PC-3 (cell line): ENCODE measurements around the gene LRRC74A. TPM values are rescaled to one million over a fixed set of nuclear protein-coding genes. Genes with fewer than 3 reads are reported as not detected.

ENCODE experiments used
- ATAC-seq: fragments of 200-7000 bp; cut with Tn5 transposase; 2 replicates; pipeline ENCODE4 v1.9.1; 2020; ENCODE audit warnings: mild to moderate bottlenecking, moderate library complexity
- BruUV-seq: library from RNA; stranded (reverse); fragments of 400-500 nt; replicated peaks from 2 replicates; lab custom pipeline; 2021; lab: Mats Ljungman, UMichigan
- CTCF ChIA-PET: fragments of 300-600 bp; sonication (Branson Sonifier 250); formaldehyde crosslinking; loops from one replicate; lab custom pipeline; 2022; ENCODE audit warnings: antibody characterized with exemption; lab: Charles Lee
- POLR2A ChIA-PET: fragments of 300-600 bp; sonication (Branson Sonifier 250); formaldehyde crosslinking; loops from one replicate; lab custom pipeline; 2022; ENCODE audit warnings: antibody characterized with exemption; ENCODE audit not compliant: unreplicated experiment; lab: Charles Lee
- DNase-seq: peaks from one replicate; pipeline ENCODE4 v3.0.0-alpha.2; 2015
- H2AFZ ChIP-seq: fragments of 300-600 bp; sonication (generic); 2 replicates; pipeline ENCODE4 v1.6.0; 2016; ENCODE audit warnings: antibody characterized with exemption, low read length
- H3F3A ChIP-seq: fragments of 300-600 bp; sonication (generic); one replicate; pipeline ENCODE4 v1.6.0; 2017; ENCODE audit warnings: antibody characterized with exemption, low read length, control low read depth, mild to moderate bottlenecking; ENCODE audit not compliant: unreplicated experiment
- H3K27ac ChIP-seq: fragments of 300-600 bp; sonication (generic); 2 replicates; pipeline ENCODE4 v1.5.1; 2016; ENCODE audit warnings: mild to moderate bottlenecking, low read length
- H3K27me3 ChIP-seq: fragments of 300-600 bp; sonication (generic); 2 replicates; pipeline ENCODE4 v1.6.1; 2016; ENCODE audit warnings: low read length, mixed read lengths
- H3K36me3 ChIP-seq: fragments of 300-600 bp; sonication (generic); 2 replicates; pipeline ENCODE4 v1.6.1; 2016; ENCODE audit warnings: low read depth, mixed run types, low read length, mixed read lengths
- H3K4me1 ChIP-seq: fragments of 300-600 bp; sonication (generic); 2 replicates; pipeline ENCODE4 v1.5.1; 2016; ENCODE audit warnings: low read length; ENCODE audit not compliant: insufficient read depth
- H3K4me2 ChIP-seq: fragments of 300-600 bp; sonication (generic); 2 replicates; pipeline ENCODE4 v1.6.0; 2016; ENCODE audit warnings: low read length
- H3K4me3 ChIP-seq: fragments of 300-600 bp; sonication (generic); 2 replicates; pipeline ENCODE4 v1.5.1; 2016; ENCODE audit warnings: mild to moderate bottlenecking, low read length, mixed read lengths
- H3K79me2 ChIP-seq: fragments of 300-600 bp; sonication (generic); 2 replicates; pipeline ENCODE4 v1.6.1; 2017; ENCODE audit warnings: low read length, mixed read lengths
- H3K9ac ChIP-seq: fragments of 300-600 bp; sonication (generic); 2 replicates; pipeline ENCODE4 v1.6.0; 2016; ENCODE audit warnings: mild to moderate bottlenecking, low read length
- H3K9me2 ChIP-seq: fragments of 300-600 bp; sonication (generic); replicated peaks from 2 replicates; pipeline ENCODE4 v1.6.1; 2016; ENCODE audit warnings: mixed run types, low read length, mixed read lengths
- H3K9me3 ChIP-seq: fragments of 300-600 bp; sonication (generic); 2 replicates; pipeline ENCODE4 v1.6.1; 2016; ENCODE audit warnings: low read length, mixed read lengths
- H4K20me1 ChIP-seq: fragments of 300-600 bp; sonication (generic); 2 replicates; pipeline ENCODE4 v1.6.1; 2016; ENCODE audit warnings: low read length, mixed read lengths
- EZH2 ChIP-seq: fragments of 300-600 bp; sonication (generic); IDR thresholded peaks from one replicate; pipeline ENCODE4 v1.6.1; 2017; ENCODE audit warnings: antibody characterized with exemption, mild to moderate bottlenecking, low read length; ENCODE audit not compliant: unreplicated experiment
- EZH2phosphoT487 ChIP-seq: fragments of 300-600 bp; sonication (generic); IDR thresholded peaks from 2 replicates; pipeline ENCODE4 v1.6.1; 2018; ENCODE audit warnings: mild to moderate bottlenecking, antibody characterized with exemption, low read length, borderline replicate concordance
- intact Hi-C: fragments of 100-400 bp; cut with micrococcal nuclease; formaldehyde crosslinking; loops from 2 replicates; pipeline ENCODE4 v1.9.0; 2023
- total RNA-seq: library from RNA; depleted of rRNA; stranded (reverse); fragments of >200 nt; gene quantifications from 2 replicates; pipeline ENCODE4 v1.2.3, GENCODE V29; 2014
- TF ChIP-seq, protein P1 (sequence below): fragments of 300-600 bp; sonication (generic); conservative IDR thresholded peaks from 2 replicates; pipeline ENCODE4 v1.5.1; 2017; ENCODE audit warnings: antibody characterized with exemption, low read depth, mild to moderate bottlenecking, low read length

Gene LRRC74A
- total RNA-seq, 1 experiment from 2014 or later = not detected

DNA sequence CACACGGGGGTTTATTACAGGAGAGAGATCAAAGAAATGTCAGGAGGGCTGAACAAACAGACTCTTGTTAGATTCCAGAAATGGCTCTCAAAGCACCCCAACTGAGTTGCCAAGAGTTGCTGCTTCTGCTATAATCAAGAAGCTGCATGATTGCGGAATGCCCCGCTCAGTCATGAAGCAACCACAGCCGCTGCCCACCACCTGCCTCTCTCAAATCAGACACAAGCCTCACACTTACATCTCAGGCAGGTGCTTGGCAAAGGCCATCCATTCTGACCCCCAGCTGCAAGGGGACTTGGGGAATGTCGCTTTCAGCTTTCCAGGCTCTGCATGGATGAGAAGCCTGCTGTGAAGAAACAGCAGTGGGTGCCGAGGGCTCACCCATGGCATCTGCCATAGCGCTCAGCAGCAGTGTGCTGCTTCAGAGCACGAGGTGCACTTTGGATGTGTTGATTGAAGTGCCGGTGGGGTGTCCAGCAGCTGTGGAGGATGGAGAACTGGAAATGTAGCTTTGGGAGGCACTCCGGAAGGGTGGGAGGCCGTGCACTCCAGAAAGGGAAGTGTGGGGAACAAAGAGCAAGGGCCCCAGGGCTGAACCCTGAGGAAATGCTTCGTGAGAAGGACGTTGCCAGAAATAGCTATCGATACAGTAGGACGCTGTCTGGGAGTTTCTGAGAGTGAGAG, 37.7 kb downstream of the LRRC74A start:
- H3K9me3 ChIP-seq = no peaks in the 10 kb centered on the region
- H2AFZ ChIP-seq = no peak overlapping the region
- no peak overlapping the region for H3K27ac ChIP-seq
- H3K27me3 ChIP-seq = peaks cover 39% of the 10 kb centered on the region
- H3K4me3 ChIP-seq = no peak overlapping the region
- POLR2A ChIA-PET = no interaction called here
- intact Hi-C loops = no loop called here
- H3K36me3 ChIP-seq = no peaks in the 10 kb centered on the region
- no peaks in the 10 kb centered on the region for H3F3A ChIP-seq
- H3K4me2 ChIP-seq = no peak overlapping the region
- no peaks in the 10 kb centered on the region for H3K4me1 ChIP-seq
- H4K20me1 ChIP-seq = no peaks in the 10 kb centered on the region
- ATAC-seq = no peak
- no peak overlapping the region for H3K9ac ChIP-seq
- H3K79me2 ChIP-seq = no peaks in the 10 kb centered on the region
- TF ChIP-seq EZH2 = no peak
- no peak for TF ChIP-seq EZH2phosphoT487
- TF ChIP-seq, protein P1, sequence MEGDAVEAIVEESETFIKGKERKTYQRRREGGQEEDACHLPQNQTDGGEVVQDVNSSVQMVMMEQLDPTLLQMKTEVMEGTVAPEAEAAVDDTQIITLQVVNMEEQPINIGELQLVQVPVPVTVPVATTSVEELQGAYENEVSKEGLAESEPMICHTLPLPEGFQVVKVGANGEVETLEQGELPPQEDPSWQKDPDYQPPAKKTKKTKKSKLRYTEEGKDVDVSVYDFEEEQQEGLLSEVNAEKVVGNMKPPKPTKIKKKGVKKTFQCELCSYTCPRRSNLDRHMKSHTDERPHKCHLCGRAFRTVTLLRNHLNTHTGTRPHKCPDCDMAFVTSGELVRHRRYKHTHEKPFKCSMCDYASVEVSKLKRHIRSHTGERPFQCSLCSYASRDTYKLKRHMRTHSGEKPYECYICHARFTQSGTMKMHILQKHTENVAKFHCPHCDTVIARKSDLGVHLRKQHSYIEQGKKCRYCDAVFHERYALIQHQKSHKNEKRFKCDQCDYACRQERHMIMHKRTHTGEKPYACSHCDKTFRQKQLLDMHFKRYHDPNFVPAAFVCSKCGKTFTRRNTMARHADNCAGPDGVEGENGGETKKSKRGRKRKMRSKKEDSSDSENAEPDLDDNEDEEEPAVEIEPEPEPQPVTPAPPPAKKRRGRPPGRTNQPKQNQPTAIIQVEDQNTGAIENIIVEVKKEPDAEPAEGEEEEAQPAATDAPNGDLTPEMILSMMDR = no peak
- no peak for DNase-seq
- no peaks in the 10 kb centered on the region for H3K9me2 ChIP-seq
- BruUV-seq = no TSS peak
- CTCF ChIA-PET = no interaction called here

DNA sequence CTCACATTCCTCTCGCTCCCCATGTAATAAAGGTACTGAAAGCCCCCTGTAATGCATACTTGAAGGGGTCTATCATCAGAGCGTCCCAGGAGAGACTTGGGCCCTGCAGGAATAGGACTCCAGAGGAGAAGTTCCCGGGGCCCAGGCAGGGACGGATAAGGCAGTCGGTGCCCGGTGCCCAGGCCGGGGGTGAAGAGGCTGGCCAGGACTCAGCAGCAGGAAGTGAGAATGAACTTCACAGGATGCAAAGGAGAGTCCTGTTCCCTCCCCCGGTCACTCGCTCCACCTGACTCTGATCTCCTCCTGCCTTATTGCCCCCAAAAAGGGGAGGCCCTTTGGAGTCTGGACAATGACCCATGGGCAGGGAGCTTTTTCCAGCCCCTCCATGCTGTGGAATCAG, 40.2 kb downstream of the LRRC74A start:
- POLR2A ChIA-PET = no interaction called here
- Histone ChIP-seq H3K9ac (no peak overlapping the region), H2AFZ (no peak overlapping the region), H3K4me2 (no peak overlapping the region), H3K36me3 (no peaks in the 10 kb centered on the region), H3K9me3 (no peaks in the 10 kb centered on the region), H3K79me2 (no peaks in the 10 kb centered on the region), H3K4me3 (no peak overlapping the region), H3K9me2 (no peaks in the 10 kb centered on the region), H4K20me1 (no peaks in the 10 kb centered on the region), H3K27ac (no peak overlapping the region), H3K4me1 (no peaks in the 10 kb centered on the region), H3K27me3 (peaks cover 18% of the 10 kb centered on the region), H3F3A (no peaks in the 10 kb centered on the region)
- TF ChIP-seq, protein P1 = no peak
- TF ChIP-seq EZH2 (no peak), EZH2phosphoT487 (no peak)
- CTCF ChIA-PET = no interaction called here
- intact Hi-C loops = no loop called here
- DNase-seq (no peak), ATAC-seq (no peak)
- no TSS peak for BruUV-seq
